HepG2 (cell line): Measurements from ENCODE around the gene TMCO4.

Experiments used
- PHF8 ChIP-seq: sonication (generic); formaldehyde crosslinking; IDR thresholded peaks from 2 replicates; pipeline ENCODE4 v1.5.0; 2020; ENCODE audit warnings: missing genetic modification reagents
- TF ChIP-seq, protein P1 (sequence below): sonication (generic); IDR thresholded peaks from 2 replicates; pipeline ENCODE4 v1.6.1; 2016; ENCODE audit warnings: low read depth, borderline replicate concordance
- TF ChIP-seq, protein P2 (sequence below), 2 experiments: fragments of 450-650 bp in 1 of 2; sonication (generic) in 1 of 2; formaldehyde crosslinking; IDR thresholded peaks; 2 replicates each; pipeline versions ENCODE4 v1.5.0 to v1.8.0; 2020 to 2022; ENCODE audit warnings: mild to moderate bottlenecking in 1 of 2, missing genetic modification reagents in 1 of 2

DNA sequence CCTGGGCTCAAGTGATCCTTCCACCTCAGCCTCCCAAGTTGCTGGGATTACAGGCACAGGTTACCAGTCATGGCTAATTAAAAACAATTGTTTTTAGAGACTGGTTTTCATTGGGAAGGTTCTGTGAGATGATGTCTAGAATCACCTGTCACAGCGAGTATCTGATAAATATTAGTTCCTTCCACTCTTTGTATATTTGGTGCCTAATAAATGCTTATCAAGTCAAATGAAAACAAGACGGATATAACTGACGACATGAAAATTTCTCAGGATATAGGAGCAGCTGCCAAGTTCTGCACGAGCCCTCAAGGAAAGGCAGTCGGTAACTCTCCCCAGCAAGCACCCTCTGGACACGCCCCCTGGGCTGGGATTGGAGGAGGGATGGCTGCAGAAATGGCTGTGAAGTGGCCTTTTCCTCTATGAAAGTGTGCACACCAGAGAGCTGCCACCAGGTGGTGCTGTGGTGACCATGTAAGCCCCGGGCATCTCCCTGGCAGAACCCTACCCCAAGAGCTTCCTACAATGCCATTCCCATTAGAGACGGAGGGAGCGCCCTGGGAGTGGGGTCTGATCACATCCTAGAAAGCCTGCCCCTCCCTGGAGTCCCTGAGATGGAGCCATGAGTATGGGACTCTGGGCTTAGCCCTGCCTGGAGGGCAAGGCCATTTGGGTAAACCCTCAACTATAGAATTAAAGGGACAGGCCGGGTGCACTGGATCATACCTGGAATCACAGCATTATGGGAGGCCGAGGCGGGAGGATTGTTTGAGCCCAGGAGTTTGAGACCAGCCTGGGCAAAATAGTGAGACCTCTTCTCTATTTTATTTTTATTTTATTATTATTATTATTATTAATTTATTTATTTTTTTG lies 84.1 kb downstream of the TMCO4 start:
- TF ChIP-seq, protein P1, sequence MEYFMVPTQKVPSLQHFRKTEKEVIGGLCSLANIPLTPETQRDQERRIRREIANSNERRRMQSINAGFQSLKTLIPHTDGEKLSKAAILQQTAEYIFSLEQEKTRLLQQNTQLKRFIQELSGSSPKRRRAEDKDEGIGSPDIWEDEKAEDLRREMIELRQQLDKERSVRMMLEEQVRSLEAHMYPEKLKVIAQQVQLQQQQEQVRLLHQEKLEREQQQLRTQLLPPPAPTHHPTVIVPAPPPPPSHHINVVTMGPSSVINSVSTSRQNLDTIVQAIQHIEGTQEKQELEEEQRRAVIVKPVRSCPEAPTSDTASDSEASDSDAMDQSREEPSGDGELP: no peak
- TF ChIP-seq PHF8 (CRISPR knock-in tag): no peak
- TF ChIP-seq, protein P2, sequence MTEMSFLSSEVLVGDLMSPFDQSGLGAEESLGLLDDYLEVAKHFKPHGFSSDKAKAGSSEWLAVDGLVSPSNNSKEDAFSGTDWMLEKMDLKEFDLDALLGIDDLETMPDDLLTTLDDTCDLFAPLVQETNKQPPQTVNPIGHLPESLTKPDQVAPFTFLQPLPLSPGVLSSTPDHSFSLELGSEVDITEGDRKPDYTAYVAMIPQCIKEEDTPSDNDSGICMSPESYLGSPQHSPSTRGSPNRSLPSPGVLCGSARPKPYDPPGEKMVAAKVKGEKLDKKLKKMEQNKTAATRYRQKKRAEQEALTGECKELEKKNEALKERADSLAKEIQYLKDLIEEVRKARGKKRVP (CRISPR knock-in tag; IDR thresholded peaks at IDR 0.05): no peak
